ENCODE results near the gene CAMTA1.

GRCh38 chr1:7373251-7373650, 588.0 kb downstream of the CAMTA1 start:
- TF ChIP-seq CTCF (IDR thresholded peaks at IDR 0.05; ENCODE audit: insufficient read depth, low read length, poor library complexity, severe bottlenecking) = no peak
- TF ChIP-seq EZH2phosphoT487 (conservative IDR thresholded peaks at IDR 0.05; ENCODE audit: low read length) = no peak

Measured in SU-DHL-6 (cell line).